Activated CD8-positive, alpha-beta memory T cell treated with anti-CD3 and anti-CD28 coated beads for 4 hours (primary cell): ENCODE data around the gene DUS2.

Experiments
- DNase-seq, 2 donors: peaks; one replicate each; pipeline ENCODE4 v3.0.0-alpha.2; 2020; ENCODE audit warnings: low read depth in 2 of 2

The DUS2 gene

GRCh38 chr16:68046106-68046505, 23.0 kb downstream of the DUS2 start:
- no peak for DNase-seq

GRCh38 chr16:68047987-68048386, 24.9 kb downstream of the DUS2 start:
- DNase-seq = no peak

- no peak for DNase-seq
These were observed 26.4 kb downstream of the DUS2 start for GRCh38 chr16:68049449-68049848.

GRCh38 chr16:68055395-68055794, 32.3 kb downstream of the DUS2 start:
- no peak for DNase-seq

- no peak for DNase-seq
These were observed 36.7 kb downstream of the DUS2 start for GRCh38 chr16:68059804-68060203.

GRCh38 chr16:68061396-68061795, 38.3 kb downstream of the DUS2 start:
- DNase-seq = no peak

GRCh38 chr16:68062910-68063393, 39.9 kb downstream of the DUS2 start:
- no peak for DNase-seq

- peak; percentile 36 to 47 for DNase-seq
These were observed 41.8 kb downstream of the DUS2 start for GRCh38 chr16:68064791-68065365.

GRCh38 chr16:68065716-68066305, 42.7 kb downstream of the DUS2 start:
- DNase-seq = no peak

GRCh38 chr16:68066763-68067162, 43.7 kb downstream of the DUS2 start:
- no peak for DNase-seq

GRCh38 chr16:68068926-68069325, 45.8 kb downstream of the DUS2 start:
- no peak for DNase-seq

GRCh38 chr16:68069511-68070248, 46.6 kb downstream of the DUS2 start:
- DNase-seq = no peak

GRCh38 chr16:68070249-68070730, 47.2 kb downstream of the DUS2 start:
- no peak for DNase-seq

GRCh38 chr16:68070806-68071517, 47.9 kb downstream of the DUS2 start:
- DNase-seq = no peak

- DNase-seq = no peak
These were observed 48.4 kb downstream of the DUS2 start for GRCh38 chr16:68071518-68071901.

- DNase-seq = no peak
These were observed 49.1 kb downstream of the DUS2 start for GRCh38 chr16:68072038-68072695.

- DNase-seq = no peak
These were observed 51.0 kb downstream of the DUS2 start for GRCh38 chr16:68073902-68074760.

GRCh38 chr16:68074850-68075555, 51.9 kb downstream of the DUS2 start:
- DNase-seq = peak; percentile 37 to 39

GRCh38 chr16:68075980-68076379, 52.9 kb downstream of the DUS2 start:
- no peak for DNase-seq

- DNase-seq = no peak
These were observed 53.5 kb downstream of the DUS2 start for GRCh38 chr16:68076560-68076959.
